RWPE1 (cell line): ENCODE data around the gene MYCBP2.

Source experiments
- CTCF ChIA-PET: fragments of 350-600 bp; sonication (Branson Sonifier 250); formaldehyde crosslinking; extraction: SDS; loops from one replicate; lab custom pipeline; 2021; lab: Yijun Ruan, JAX
- POLR2A ChIA-PET: fragments of 400-600 bp; formaldehyde crosslinking; extraction: SDS; loops from one replicate; lab custom pipeline; 2020; ENCODE audit warnings: antibody characterized with exemption; ENCODE audit not compliant: low non-redundant PET; lab: Yijun Ruan, JAX
- DNase-seq: peaks from one replicate; pipeline ENCODE4 v3.0.0; 2012; ENCODE audit warnings: low spot score
- H3K27ac ChIP-seq: fragments of 450-650 bp; 2 replicates; pipeline ENCODE4 v1.5.1; 2017
- CTCF ChIP-seq: fragments of 450-650 bp; conservative IDR thresholded peaks from 2 replicates; pipeline ENCODE4 v1.5.1; 2017; ENCODE audit warnings: low read depth, mild to moderate bottlenecking

The MYCBP2 gene

GRCh38 chr13:77031656-77032243 is 295.1 kb downstream of the MYCBP2 start:
- no peak for TF ChIP-seq CTCF
- no peak for DNase-seq
- ChIA-PET POLR2A (no interaction called here), CTCF (no interaction called here)
- no peak overlapping the region for H3K27ac ChIP-seq

- H3K27ac ChIP-seq, result no peak overlapping the region
- POLR2A ChIA-PET, result no interaction called here
- no peak for TF ChIP-seq CTCF
- CTCF ChIA-PET, result interaction anchor here (0.8 kb wide), 1 partner anchor 491 kb away, joined by 3 read pairs; no protein-coding TSS in a partner anchor
- DNase-seq, result no peak
Observed at GRCh38 chr13:77029436-77029835, 297.5 kb downstream of the MYCBP2 start.

- no peak overlapping the region for H3K27ac ChIP-seq
- no peak for TF ChIP-seq CTCF
- DNase-seq, result no peak
- POLR2A ChIA-PET, result no interaction called here
- CTCF ChIA-PET, result interaction anchor here (0.9 kb wide), 1 partner anchor 507 kb away, joined by 3 read pairs; the partner anchor contains the start of gene SCEL
Observed at GRCh38 chr13:77028202-77028601, 298.7 kb downstream of the MYCBP2 start.

GRCh38 chr13:77026861-77027621 is 299.9 kb downstream of the MYCBP2 start, which contains the start of gene FBXL3:
Gene FBXL3 (minus strand): TSS chr13:77027159. CDS start chr13:77021860, 5,299 bp downstream.
- peak within 1 kb of the TSS; percentile 97 for H3K27ac ChIP-seq
- peak; percentile 87 for DNase-seq
- ChIA-PET POLR2A (no interaction called here), CTCF (interaction anchor here (0.7 to 1.0 kb wide), 3 partner anchors 9 to 1340 kb away, joined by 3 read pairs; no protein-coding TSS in a partner anchor)
- no peak for TF ChIP-seq CTCF

- ChIA-PET CTCF (interaction anchor here (0.7 to 1.0 kb wide), 2 partner anchors 9 to 1339 kb away, joined by 3 read pairs; no protein-coding TSS in a partner anchor), POLR2A (interaction anchor here (0.6 to 0.7 kb wide), 2 partner anchors 12 to 16 kb away, joined by 4 to 7 read pairs; no protein-coding TSS in a partner anchor)
- peak; percentile 81 for DNase-seq
- no peak for TF ChIP-seq CTCF
- peak overlapping the region; percentile 97 for H3K27ac ChIP-seq
Observed at GRCh38 chr13:77026255-77026860, 300.5 kb downstream of the MYCBP2 start.

GRCh38 chr13:77022341-77022740 is 304.6 kb downstream of the MYCBP2 start:
- H3K27ac ChIP-seq, result no peak overlapping the region
- ChIA-PET POLR2A (no interaction called here), CTCF (no interaction called here)
- no peak for DNase-seq
- TF ChIP-seq CTCF, result no peak
